Suprapubic skin (tissue), 4 donors: ENCODE results near the gene OR5C1. TPM values are rescaled to one million over a fixed set of nuclear protein-coding genes. Genes with fewer than 3 reads are reported as not detected.
"Not testable (repeated sequence)": the region's sequence is repeated elsewhere in the genome, so short reads cannot be mapped to it uniquely, and the experiment has no call there.

ENCODE experiments used
- DNase-seq, 2 donors: peaks; one replicate each; pipeline ENCODE4 v3.0.0-alpha.2; 2019; ENCODE audit warnings: low spot score in 2 of 2
- H3K27ac ChIP-seq: fragments of 200-600 bp; sonication (generic); one replicate; pipeline ENCODE4 v1.5.1; 2019
- H3K27me3 ChIP-seq: fragments of 200-600 bp; sonication (generic); one replicate; pipeline ENCODE4 v1.5.1; 2019
- H3K36me3 ChIP-seq: fragments of 200-600 bp; sonication (generic); one replicate; pipeline ENCODE4 v1.5.1; 2019
- H3K4me1 ChIP-seq: fragments of 200-600 bp; sonication (generic); one replicate; pipeline ENCODE4 v1.5.1; 2019
- H3K4me3 ChIP-seq: fragments of 200-600 bp; sonication (generic); one replicate; pipeline ENCODE4 v1.5.1; 2019; ENCODE audit warnings: mild to moderate bottlenecking
- H3K9me3 ChIP-seq: fragments of 200-600 bp; sonication (generic); one replicate; pipeline ENCODE4 v1.5.1; 2019
- CTCF ChIP-seq, 2 donors: fragments of 200-600 bp in 1 of 2; fragments of 450-650 bp in 1 of 2; sonication (generic) in 1 of 2; IDR thresholded peaks; one replicate each; pipeline ENCODE4 v1.5.1; 2016 to 2019; ENCODE audit warnings: antibody characterized with exemption in 2 of 2, mild to moderate bottlenecking in 1 of 2, moderate library complexity in 1 of 2
- EP300 ChIP-seq: sonication (generic); formaldehyde crosslinking; IDR thresholded peaks from one replicate; pipeline ENCODE4 v1.6.1; 2017; ENCODE audit warnings: antibody characterized with exemption
- POLR2A ChIP-seq, 2 donors: fragments of 450-650 bp; IDR thresholded peaks; one replicate each; pipeline ENCODE4 v1.6.1; 2017; ENCODE audit warnings: antibody characterized with exemption in 2 of 2, mild to moderate bottlenecking in 2 of 2, moderate library complexity in 2 of 2
- POLR2AphosphoS5 ChIP-seq, 3 donors: sonication (generic); formaldehyde crosslinking; IDR thresholded peaks; one replicate each; pipeline ENCODE4 v1.6.1; 2017; ENCODE audit warnings: antibody characterized with exemption in 3 of 3
- WGBS: methylation state at CpG from one replicate; pipeline ENCODE4 v1.1.5; 2018; 5-methylcytosine and 5-hydroxymethylcytosine counted together
- total RNA-seq, 4 donors: library from RNA; depleted of rRNA; stranded (reverse); fragments of >200 nt; gene quantifications; one replicate each; pipeline ENCODE4 v1.1.0, GENCODE V29; 2016

Gene OR5C1
- total RNA-seq, 4 donors from 2014 or later, result not detected

DNA sequence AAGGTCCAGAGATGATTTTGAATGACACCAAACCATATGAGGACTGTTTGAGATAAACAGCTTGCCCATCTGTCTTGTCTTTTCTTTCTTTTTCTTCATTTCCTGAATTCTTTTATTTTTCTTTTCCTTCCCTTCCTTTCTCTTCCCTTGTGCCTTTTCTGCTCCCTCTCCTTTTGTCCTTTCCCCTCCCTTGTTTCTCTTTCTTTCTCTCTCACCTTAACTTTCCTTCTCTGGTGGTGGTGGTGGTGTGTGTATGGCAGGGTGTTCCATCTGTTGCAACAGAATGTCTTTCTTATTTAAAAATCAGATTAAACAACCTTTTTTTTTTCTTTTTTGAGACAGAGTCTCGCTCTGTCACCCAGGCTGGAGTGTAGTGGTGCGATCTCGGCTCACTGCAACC is 43.5 kb downstream of the OR5C1 start:
- H3K27ac ChIP-seq, result no peak overlapping the region
- H3K4me1 ChIP-seq, result peaks cover 10% of the 10 kb centered on the region
- H3K9me3 ChIP-seq, result no peaks in the 10 kb centered on the region
- DNase-seq, result no peak
- no peaks in the 10 kb centered on the region for H3K36me3 ChIP-seq
- TF ChIP-seq POLR2A (IDR thresholded peaks at IDR 0.05) (no peak), POLR2AphosphoS5 (IDR thresholded peaks at IDR 0.05) (no peak), CTCF (IDR thresholded peaks at IDR 0.05) (no peak), EP300 (no peak)
- 90% methylated on average over 3 of the region's 3 CpGs for WGBS
- no peaks in the 10 kb centered on the region for H3K27me3 ChIP-seq
- no peak overlapping the region for H3K4me3 ChIP-seq

GRCh38 chr9:122835313-122835731 is 46.6 kb downstream of the OR5C1 start:
- H3K9me3 ChIP-seq, result no peaks in the 10 kb centered on the region
- H3K4me1 ChIP-seq, result no peaks in the 10 kb centered on the region
- H3K4me3 ChIP-seq, result no peak overlapping the region
- no peak for DNase-seq
- WGBS, result 57% methylated on average over 4 of the region's 4 CpGs
- H3K27me3 ChIP-seq, result no peaks in the 10 kb centered on the region
- H3K36me3 ChIP-seq, result no peaks in the 10 kb centered on the region
- H3K27ac ChIP-seq, result no peak overlapping the region
- TF ChIP-seq POLR2A (IDR thresholded peaks at IDR 0.05), result no peak
- TF ChIP-seq EP300, result no peak
- no peak for TF ChIP-seq CTCF (IDR thresholded peaks at IDR 0.05)
- no peak for TF ChIP-seq POLR2AphosphoS5 (IDR thresholded peaks at IDR 0.05)

GRCh38 chr9:122837266-122837850 is 48.6 kb downstream of the OR5C1 start:
- 88% methylated on average over 6 of the region's 14 CpGs for WGBS
- DNase-seq, result no peak
- H3K36me3 ChIP-seq, result no peaks in the 10 kb centered on the region
- no peaks in the 10 kb centered on the region for H3K4me1 ChIP-seq
- no peak for TF ChIP-seq POLR2AphosphoS5 (IDR thresholded peaks at IDR 0.05)
- no peak for TF ChIP-seq EP300
- no peak for TF ChIP-seq CTCF (IDR thresholded peaks at IDR 0.05)
- no peak for TF ChIP-seq POLR2A (IDR thresholded peaks at IDR 0.05)
- no peak overlapping the region for H3K27ac ChIP-seq
- no peak overlapping the region for H3K4me3 ChIP-seq
- H3K27me3 ChIP-seq, result no peaks in the 10 kb centered on the region
- H3K9me3 ChIP-seq, result no peaks in the 10 kb centered on the region

GRCh38 chr9:122838441-122838840 is 49.7 kb downstream of the OR5C1 start:
- H3K27ac ChIP-seq, H3K27me3 ChIP-seq, H3K4me3 ChIP-seq, H3K36me3 ChIP-seq, H3K9me3 ChIP-seq, DNase-seq, H3K4me1 ChIP-seq: not testable (repeated sequence)
- no CpG with 5 or more reads among the region's 3 CpGs for WGBS

Other genes starting within 250 kb of the OR5C1 start
- not detected for gene OR1N2, start 235.8 kb upstream of the OR5C1 start, total RNA-seq
- gene OR1L8, start 205.5 kb upstream of the OR5C1 start, total RNA-seq, result not detected
- gene OR1Q1, start 174.2 kb upstream of the OR5C1 start, total RNA-seq, result not detected
- 1 to 10 TPM in 1 of 4 donors, not detected in 3; 2.6 TPM for gene OR1B1, start 131.3 kb upstream of the OR5C1 start, total RNA-seq
- gene OR1L1, start 127.2 kb upstream of the OR5C1 start, total RNA-seq, result not detected
- gene OR1L3, start 113.8 kb upstream of the OR5C1 start, total RNA-seq, result not detected
- not detected for gene OR1L4, start 64.9 kb upstream of the OR5C1 start, total RNA-seq
- gene OR1L6, start 46.6 kb upstream of the OR5C1 start, total RNA-seq, result not detected
- gene OR1K1, start 11.2 kb downstream of the OR5C1 start, total RNA-seq, result not detected
- gene PDCL, start 39.7 kb downstream of the OR5C1 start, total RNA-seq, result 10 to 100 TPM; 13.8 to 21.7 (median 18.1) TPM
- gene RC3H2, start 116.4 kb downstream of the OR5C1 start, total RNA-seq, result 10 to 100 TPM; 24.2 to 59.2 (median 28.6) TPM
- gene ZBTB6, start 124.4 kb downstream of the OR5C1 start, total RNA-seq, result 1 to 10 TPM; 3.9 to 8.7 (median 6.0) TPM
- 1 to 10 TPM; 3.7 to 6.4 (median 4.8) TPM for gene ZBTB26, start 142.6 kb downstream of the OR5C1 start, total RNA-seq
- 100 to 1,000 TPM in 1 of 4 donors, 10 to 100 TPM in 3; 31.4 to 115 (median 64.4) TPM for gene RABGAP1, start 152.1 kb downstream of the OR5C1 start, total RNA-seq
- gene GPR21, start 244.7 kb downstream of the OR5C1 start, total RNA-seq, result 1 to 10 TPM in 3 of 4 donors, not detected in 1; 1.0 to 4.7 (median 1.0) TPM